Activated T-cell treated with anti-CD3 and anti-CD28 coated beads, Interleukin-2, amount 50 U/mL, for 4 hours (primary cell): ENCODE data around the gene ARHGEF1. TPM values are rescaled to one million over a fixed set of nuclear protein-coding genes. Genes with fewer than 3 reads are reported as not detected.

ENCODE experiments used
- ATAC-seq, 2 donors: fragments of 200-7000 bp; cut with Tn5 transposase; one replicate each; pipeline ENCODE4 v1.10.0; 2021
- DNase-seq: peaks from one replicate; pipeline ENCODE4 v3.0.0-alpha.2; 2020
- H3K27me3 Mint-ChIP-seq: one replicate; pipeline ENCODE4 v1.8.0; 2021; ENCODE audit warnings: low read depth, mixed read lengths
- H3K36me3 Mint-ChIP-seq: one replicate; pipeline ENCODE4 v1.8.0; 2022; ENCODE audit warnings: mixed read lengths; ENCODE audit not compliant: insufficient read depth
- H3K4me1 Mint-ChIP-seq: one replicate; pipeline ENCODE4 v1.8.0; 2021; ENCODE audit warnings: low read depth, mixed read lengths
- H3K4me3 Mint-ChIP-seq: one replicate; pipeline ENCODE4 v1.8.0; 2021; ENCODE audit warnings: mild to moderate bottlenecking, moderate library complexity, mixed read lengths
- H3K9me3 Mint-ChIP-seq: one replicate; pipeline ENCODE4 v1.8.0; 2021; ENCODE audit warnings: mixed read lengths
- total RNA-seq, 3 donors: library from RNA; stranded (reverse); gene quantifications; one replicate each; pipeline ENCODE4 v1.2.1, GENCODE V29; 2021

ARHGEF1 gene
- total RNA-seq, 3 donors from 2014 or later = 286 to 314 (median 301) TPM

- no peak overlapping the region for H3K4me3 Mint-ChIP-seq
- H3K27me3 Mint-ChIP-seq = peaks cover 5% of the 10 kb centered on the region
- H3K9me3 Mint-ChIP-seq = no peaks in the 10 kb centered on the region
- DNase-seq (no peak), ATAC-seq (no peak)
- no peaks in the 10 kb centered on the region for H3K4me1 Mint-ChIP-seq
- no peaks in the 10 kb centered on the region for H3K36me3 Mint-ChIP-seq
Measured at GRCh38 chr19:41853768-41854167, 29.2 kb upstream of the ARHGEF1 start.

GRCh38 chr19:41859213-41859617 is 23.8 kb upstream of the ARHGEF1 start:
- Mint-ChIP-seq H3K36me3 (peaks cover 34% of the 10 kb centered on the region), H3K4me1 (peaks cover 38% of the 10 kb centered on the region), H3K27me3 (peaks cover 2% of the 10 kb centered on the region), H3K4me3 (peak overlapping the region; percentile 88), H3K9me3 (no peaks in the 10 kb centered on the region)
- ATAC-seq (no peak), DNase-seq (no peak)

DNA sequence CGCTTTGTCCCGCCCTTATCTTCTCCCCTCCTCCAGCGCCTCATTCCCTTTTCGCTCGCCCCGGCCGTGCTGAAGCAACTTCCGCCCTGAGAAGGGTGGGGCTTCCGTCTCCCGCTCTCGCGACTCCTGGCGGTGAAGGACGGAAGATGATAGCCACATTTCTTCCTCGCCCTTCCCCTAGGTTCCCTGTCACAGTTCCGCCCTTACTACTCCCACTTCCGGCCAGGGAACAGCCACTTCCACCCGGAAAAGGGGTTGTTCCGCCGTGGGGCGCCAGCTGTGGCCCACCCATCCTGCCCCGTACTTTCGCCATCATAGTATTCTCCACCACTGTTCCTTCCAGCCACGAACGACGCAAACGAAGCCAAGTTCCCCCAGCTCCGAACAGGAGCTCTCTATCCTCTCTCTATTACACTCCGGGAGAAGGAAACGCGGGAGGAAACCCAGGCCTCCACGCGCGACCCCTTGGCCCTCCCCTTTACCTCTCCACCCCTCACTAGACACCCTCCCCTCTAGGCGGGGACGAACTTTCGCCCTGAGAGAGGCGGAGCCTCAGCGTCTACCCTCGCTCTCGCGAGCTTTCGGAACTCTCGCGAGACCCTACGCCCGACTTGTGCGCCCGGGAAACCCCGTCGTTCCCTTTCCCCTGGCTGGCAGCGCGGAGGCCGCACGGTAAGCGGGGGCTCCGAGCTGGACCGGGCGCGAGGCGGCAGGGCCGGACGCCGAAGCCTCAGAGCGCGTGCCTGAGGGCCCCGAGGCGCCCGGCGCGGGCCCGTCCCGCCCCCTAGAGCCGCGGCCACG is 23.2 kb upstream of the ARHGEF1 start, which contains the start of gene RPS19:
Gene RPS19 (plus strand): TSS at position 638 of the 801 bp plus-strand sequence. CDS start 520 bp downstream, outside the sequence.
- H3K4me1 Mint-ChIP-seq = peaks cover 44% of the 10 kb centered on the region
- no peaks in the 10 kb centered on the region for H3K9me3 Mint-ChIP-seq
- ATAC-seq (peak; percentile 84 to 87), DNase-seq (peak; percentile 98)
- H3K36me3 Mint-ChIP-seq = peaks cover 39% of the 10 kb centered on the region
- H3K27me3 Mint-ChIP-seq = peaks cover 2% of the 10 kb centered on the region
- peak within 1 kb of the TSS; percentile 88 for H3K4me3 Mint-ChIP-seq

GRCh38 chr19:41860419-41861115 is 22.4 kb upstream of the ARHGEF1 start:
- ATAC-seq (no peak), DNase-seq (peak; percentile 43)
- Mint-ChIP-seq H3K4me1 (peaks cover 47% of the 10 kb centered on the region), H3K27me3 (peaks cover 2% of the 10 kb centered on the region), H3K4me3 (peak overlapping the region; percentile 88), H3K36me3 (peaks cover 39% of the 10 kb centered on the region), H3K9me3 (no peaks in the 10 kb centered on the region)

DNA sequence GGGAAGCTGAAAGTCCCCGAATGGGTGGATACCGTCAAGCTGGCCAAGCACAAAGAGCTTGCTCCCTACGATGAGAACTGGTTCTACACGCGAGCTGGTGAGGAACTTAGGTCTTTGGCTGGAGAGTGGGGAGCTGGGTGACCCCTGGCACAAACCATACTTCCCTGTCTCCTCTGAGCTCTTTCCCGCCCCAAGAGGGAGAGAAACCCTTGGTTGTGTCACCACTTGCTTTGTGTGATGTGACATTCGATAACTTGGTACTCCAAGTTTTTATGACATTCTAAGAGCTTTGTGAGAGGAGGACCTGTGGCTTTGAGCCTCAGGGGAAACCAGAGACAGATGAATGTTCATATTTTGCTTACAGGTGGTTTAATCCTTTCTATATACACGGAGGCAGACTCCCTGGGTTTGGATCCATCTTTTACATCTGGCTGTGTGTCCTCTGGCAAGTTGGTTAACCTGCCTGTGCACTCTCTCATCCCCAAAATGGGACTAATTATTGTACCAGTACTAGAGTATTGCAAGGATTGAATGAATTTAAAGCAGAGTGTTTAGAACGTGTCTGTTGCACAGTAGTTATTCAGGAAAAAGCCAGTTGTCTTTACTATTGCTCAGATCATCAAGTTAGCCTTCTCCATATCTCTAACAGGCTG is 21.7 kb upstream of the ARHGEF1 start:
- Mint-ChIP-seq H3K4me1 (peaks cover 51% of the 10 kb centered on the region), H3K36me3 (peaks cover 41% of the 10 kb centered on the region), H3K27me3 (no peaks in the 10 kb centered on the region), H3K9me3 (no peaks in the 10 kb centered on the region), H3K4me3 (peak overlapping the region; percentile 88)
- DNase-seq = no peak
- no peak for ATAC-seq

DNA sequence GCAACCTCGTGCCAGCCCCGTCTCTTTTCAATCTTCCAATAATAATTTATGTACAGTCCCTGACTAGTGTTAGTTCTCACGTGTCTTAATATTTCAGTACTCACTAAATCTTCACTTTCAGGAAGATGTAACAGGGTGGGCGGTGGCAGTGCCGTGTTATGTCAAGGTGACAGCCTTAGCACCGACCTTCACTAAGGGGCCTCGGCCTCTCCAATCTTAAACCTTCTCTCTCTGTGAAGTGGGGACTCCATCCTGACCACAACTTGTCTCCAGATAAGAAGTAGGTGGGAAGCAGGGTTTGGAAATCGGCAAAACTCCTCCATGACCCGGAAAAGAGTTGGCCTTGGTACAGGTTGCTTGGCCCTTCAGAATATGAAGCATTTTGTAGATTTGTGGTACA is 21.1 kb upstream of the ARHGEF1 start:
- ATAC-seq = no peak
- Mint-ChIP-seq H3K27me3 (no peaks in the 10 kb centered on the region), H3K4me1 (peaks cover 55% of the 10 kb centered on the region), H3K4me3 (peak overlapping the region; percentile 88), H3K36me3 (peaks cover 44% of the 10 kb centered on the region), H3K9me3 (no peaks in the 10 kb centered on the region)
- DNase-seq = no peak

GRCh38 chr19:41862445-41862986 is 20.5 kb upstream of the ARHGEF1 start:
- no peak for DNase-seq
- H3K9me3 Mint-ChIP-seq = no peaks in the 10 kb centered on the region
- H3K27me3 Mint-ChIP-seq = no peaks in the 10 kb centered on the region
- peaks cover 44% of the 10 kb centered on the region for H3K36me3 Mint-ChIP-seq
- H3K4me3 Mint-ChIP-seq = peak overlapping the region; percentile 88
- peaks cover 57% of the 10 kb centered on the region for H3K4me1 Mint-ChIP-seq
- no peak for ATAC-seq

- DNase-seq (no peak), ATAC-seq (no peak)
- Mint-ChIP-seq H3K27me3 (no peaks in the 10 kb centered on the region), H3K9me3 (no peaks in the 10 kb centered on the region), H3K36me3 (peaks cover 50% of the 10 kb centered on the region), H3K4me3 (peak overlapping the region; percentile 88), H3K4me1 (peaks cover 66% of the 10 kb centered on the region)
Measured at GRCh38 chr19:41863209-41863931, 19.6 kb upstream of the ARHGEF1 start.

- peak overlapping the region; percentile 88 for H3K4me3 Mint-ChIP-seq
- no peaks in the 10 kb centered on the region for H3K27me3 Mint-ChIP-seq
- no peaks in the 10 kb centered on the region for H3K9me3 Mint-ChIP-seq
- H3K36me3 Mint-ChIP-seq = peaks cover 54% of the 10 kb centered on the region
- H3K4me1 Mint-ChIP-seq = peaks cover 72% of the 10 kb centered on the region
- ATAC-seq = no peak
- no peak for DNase-seq
Measured at GRCh38 chr19:41864374-41864773, 18.6 kb upstream of the ARHGEF1 start.

DNA sequence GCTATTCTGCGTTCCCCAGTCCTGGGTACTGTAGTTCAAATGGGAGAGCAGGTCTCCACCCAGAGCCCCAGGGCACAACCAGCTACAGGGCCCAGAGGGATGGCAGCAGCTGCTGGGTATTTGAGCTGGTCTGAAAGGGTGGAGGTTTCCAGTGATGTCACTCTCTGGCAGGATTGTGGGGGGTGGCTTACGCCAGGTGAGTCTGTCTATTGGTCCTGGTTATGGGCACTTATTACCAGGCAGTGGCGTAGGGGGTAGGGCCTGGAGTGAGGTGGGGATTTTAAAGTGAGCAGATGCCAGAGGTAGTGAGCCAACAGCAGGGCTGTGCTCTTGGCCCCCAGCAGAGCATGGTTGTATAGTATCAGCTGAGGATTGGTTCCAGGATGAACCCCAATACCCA is 16.7 kb upstream of the ARHGEF1 start:
- H3K4me3 Mint-ChIP-seq = peak overlapping the region; percentile 42
- DNase-seq (no peak), ATAC-seq (peak; percentile 6 to 18)
- H3K36me3 Mint-ChIP-seq = peaks cover 54% of the 10 kb centered on the region
- peaks cover 84% of the 10 kb centered on the region for H3K4me1 Mint-ChIP-seq
- no peaks in the 10 kb centered on the region for H3K27me3 Mint-ChIP-seq
- H3K9me3 Mint-ChIP-seq = no peaks in the 10 kb centered on the region

- Mint-ChIP-seq H3K4me3 (peak overlapping the region; percentile 51), H3K36me3 (peaks cover 44% of the 10 kb centered on the region), H3K9me3 (no peaks in the 10 kb centered on the region), H3K27me3 (no peaks in the 10 kb centered on the region), H3K4me1 (peaks cover 83% of the 10 kb centered on the region)
- no peak for ATAC-seq
- no peak for DNase-seq
Measured at GRCh38 chr19:41868120-41868988, 14.6 kb upstream of the ARHGEF1 start.

- Mint-ChIP-seq H3K4me3 (peak overlapping the region; percentile 29), H3K36me3 (peaks cover 41% of the 10 kb centered on the region), H3K4me1 (peaks cover 83% of the 10 kb centered on the region), H3K9me3 (no peaks in the 10 kb centered on the region), H3K27me3 (no peaks in the 10 kb centered on the region)
- ATAC-seq = no peak
- DNase-seq = no peak
Measured at GRCh38 chr19:41868989-41869300, 14.0 kb upstream of the ARHGEF1 start.

- Mint-ChIP-seq H3K36me3 (peaks cover 35% of the 10 kb centered on the region), H3K4me1 (peaks cover 81% of the 10 kb centered on the region), H3K27me3 (no peaks in the 10 kb centered on the region), H3K4me3 (no peak overlapping the region), H3K9me3 (no peaks in the 10 kb centered on the region)
- DNase-seq (no peak), ATAC-seq (no peak)
Measured at GRCh38 chr19:41869374-41869955, 13.5 kb upstream of the ARHGEF1 start.
